Esophagus muscularis mucosa (tissue), 4 donors: ENCODE measurements around the gene GRIK1. TPM values are rescaled to one million over a fixed set of nuclear protein-coding genes. Genes with fewer than 3 reads are reported as not detected.

Experiments used
- DNase-seq: peaks from one replicate; pipeline ENCODE4 v3.0.0-alpha.2; 2017; ENCODE audit errors: extremely low spot score
- H3K27ac ChIP-seq, 4 donors: fragments of 200-600 bp; sonication (generic); replicated peaks in 1 of 4; 1 replicate in 3 of 4; 2 replicates in 1 of 4; pipeline ENCODE4 v1.5.1; 2016 to 2019; ENCODE audit warnings: mild to moderate bottlenecking in 1 of 4
- H3K27me3 ChIP-seq, 4 donors: fragments of 200-600 bp; sonication (generic); one replicate each; pipeline versions ENCODE4 v1.5.1 to v1.6.0; 2016 to 2019
- H3K36me3 ChIP-seq, 4 donors: fragments of 200-600 bp; sonication (generic); one replicate each; pipeline ENCODE4 v1.5.1; 2016 to 2019
- H3K4me1 ChIP-seq, 4 donors: fragments of 200-600 bp; sonication (generic); one replicate each; pipeline ENCODE4 v1.5.1; 2016 to 2019
- H3K4me3 ChIP-seq, 4 donors: fragments of 200-600 bp; sonication (generic); 1 replicate in 2 of 4; 2 replicates in 2 of 4; pipeline ENCODE4 v1.5.1; 2016 to 2019; ENCODE audit warnings: mild to moderate bottlenecking in 4 of 4, moderate library complexity in 1 of 4
- H3K9me3 ChIP-seq, 4 donors: fragments of 200-600 bp; sonication (generic); 1 replicate in 3 of 4; 2 replicates in 1 of 4; pipeline ENCODE4 v1.5.1; 2016 to 2019
- EP300 ChIP-seq: sonication (generic); formaldehyde crosslinking; IDR thresholded peaks from one replicate; pipeline ENCODE4 v1.6.1; 2017; ENCODE audit warnings: antibody characterized with exemption
- POLR2A ChIP-seq: fragments of 450-650 bp; IDR thresholded peaks from one replicate; pipeline ENCODE4 v1.6.1; 2017; ENCODE audit warnings: antibody characterized with exemption, moderate library complexity, mild to moderate bottlenecking, low read depth
- POLR2AphosphoS5 ChIP-seq, 2 donors: sonication (generic); formaldehyde crosslinking; IDR thresholded peaks; one replicate each; pipeline ENCODE4 v1.6.1; 2017; ENCODE audit warnings: antibody characterized with exemption in 2 of 2
- WGBS: methylation state at CpG from one replicate; pipeline ENCODE4 v1.1.5; 2018; 5-methylcytosine and 5-hydroxymethylcytosine counted together
- intact Hi-C: fragments of 100-400 bp; cut with DNase I; formaldehyde crosslinking; loops from one replicate; pipeline ENCODE4 v1.15.1; 2023
- total RNA-seq, 4 donors: library from RNA; depleted of rRNA; stranded (reverse); fragments of >200 nt; gene quantifications; one replicate each; pipeline versions ENCODE4 v1.1.0 to v1.2.1, GENCODE V29; 2016
- TF ChIP-seq, protein P1 (sequence below), 3 experiments: fragments of 200-600 bp in 2 of 3; fragments of 450-650 bp in 1 of 3; sonication (generic) in 2 of 3; IDR thresholded peaks; one replicate each; pipeline ENCODE4 v1.5.1; 2017 to 2019; ENCODE audit warnings: antibody characterized with exemption in 3 of 3, mild to moderate bottlenecking in 2 of 3, moderate library complexity in 1 of 3

Gene GRIK1
- total RNA-seq, 4 donors from 2014 or later = 0.19 to 0.40 (median 0.33) TPM; not detected in 1

- no peak overlapping the region for H3K27ac ChIP-seq
- whole genome bisulfite sequencing = 82% methylated on average over 1 of the region's 1 CpG
- no peak for TF ChIP-seq POLR2AphosphoS5 (IDR thresholded peaks at IDR 0.05)
- TF ChIP-seq, protein P1, sequence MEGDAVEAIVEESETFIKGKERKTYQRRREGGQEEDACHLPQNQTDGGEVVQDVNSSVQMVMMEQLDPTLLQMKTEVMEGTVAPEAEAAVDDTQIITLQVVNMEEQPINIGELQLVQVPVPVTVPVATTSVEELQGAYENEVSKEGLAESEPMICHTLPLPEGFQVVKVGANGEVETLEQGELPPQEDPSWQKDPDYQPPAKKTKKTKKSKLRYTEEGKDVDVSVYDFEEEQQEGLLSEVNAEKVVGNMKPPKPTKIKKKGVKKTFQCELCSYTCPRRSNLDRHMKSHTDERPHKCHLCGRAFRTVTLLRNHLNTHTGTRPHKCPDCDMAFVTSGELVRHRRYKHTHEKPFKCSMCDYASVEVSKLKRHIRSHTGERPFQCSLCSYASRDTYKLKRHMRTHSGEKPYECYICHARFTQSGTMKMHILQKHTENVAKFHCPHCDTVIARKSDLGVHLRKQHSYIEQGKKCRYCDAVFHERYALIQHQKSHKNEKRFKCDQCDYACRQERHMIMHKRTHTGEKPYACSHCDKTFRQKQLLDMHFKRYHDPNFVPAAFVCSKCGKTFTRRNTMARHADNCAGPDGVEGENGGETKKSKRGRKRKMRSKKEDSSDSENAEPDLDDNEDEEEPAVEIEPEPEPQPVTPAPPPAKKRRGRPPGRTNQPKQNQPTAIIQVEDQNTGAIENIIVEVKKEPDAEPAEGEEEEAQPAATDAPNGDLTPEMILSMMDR (IDR thresholded peaks at IDR 0.05) = no peak
- no peak for TF ChIP-seq POLR2A
- TF ChIP-seq EP300 = no peak
- no peak overlapping the region for H3K4me3 ChIP-seq
- no peaks in the 10 kb centered on the region for H3K27me3 ChIP-seq
- H3K4me1 ChIP-seq = no peaks in the 10 kb centered on the region
- DNase-seq = no peak
- H3K36me3 ChIP-seq = no peaks in the 10 kb centered on the region
- peaks cover 0 to 13% (median 2%) of the 10 kb centered on the region in 4 donors for H3K9me3 ChIP-seq
- intact Hi-C loops = no loop called here
These were observed 113.4 kb downstream of the GRIK1 start for GRCh38 chr21:29826386-29826785.

- no peak overlapping the region for H3K4me3 ChIP-seq
- no peaks in the 10 kb centered on the region for H3K27me3 ChIP-seq
- no peaks in the 10 kb centered on the region for H3K4me1 ChIP-seq
- no peak overlapping the region for H3K27ac ChIP-seq
- no peak for DNase-seq
- peaks cover 0 to 13% (median 2%) of the 10 kb centered on the region in 4 donors for H3K9me3 ChIP-seq
- no peaks in the 10 kb centered on the region for H3K36me3 ChIP-seq
- intact Hi-C loops = no loop called here
- 79% methylated on average over 2 of the region's 2 CpGs for WGBS
- TF ChIP-seq POLR2A (no peak), POLR2AphosphoS5 (IDR thresholded peaks at IDR 0.05) (no peak), EP300 (no peak)
- TF ChIP-seq, protein P1 (IDR thresholded peaks at IDR 0.05) = no peak
These were observed 113.9 kb downstream of the GRIK1 start for GRCh38 chr21:29825936-29826335.

- intact Hi-C loops = no loop called here
- H3K9me3 ChIP-seq = peaks cover 0 to 13% (median 2%) of the 10 kb centered on the region in 4 donors
- TF ChIP-seq POLR2AphosphoS5 (IDR thresholded peaks at IDR 0.05) = no peak
- TF ChIP-seq, protein P1 (IDR thresholded peaks at IDR 0.05) = no peak
- no peak for TF ChIP-seq EP300
- TF ChIP-seq POLR2A = no peak
- no peaks in the 10 kb centered on the region for H3K36me3 ChIP-seq
- no peaks in the 10 kb centered on the region for H3K27me3 ChIP-seq
- no peak overlapping the region for H3K27ac ChIP-seq
- H3K4me3 ChIP-seq = no peak overlapping the region
- H3K4me1 ChIP-seq = no peaks in the 10 kb centered on the region
- DNase-seq = no peak
These were observed 114.5 kb downstream of the GRIK1 start for GRCh38 chr21:29825345-29825744.

GRCh38 chr21:29822064-29822463 is 117.7 kb downstream of the GRIK1 start:
- Histone ChIP-seq H3K27me3 (no peaks in the 10 kb centered on the region), H3K9me3 (no peaks in the 10 kb centered on the region), H3K27ac (no peak overlapping the region), H3K4me3 (no peak overlapping the region), H3K36me3 (no peaks in the 10 kb centered on the region), H3K4me1 (no peaks in the 10 kb centered on the region)
- intact Hi-C loops = no loop called here
- no peak for DNase-seq
- TF ChIP-seq POLR2AphosphoS5 (IDR thresholded peaks at IDR 0.05) (no peak), EP300 (no peak)

GRCh38 chr21:29821230-29821629 is 118.6 kb downstream of the GRIK1 start:
- 92% methylated on average over 1 of the region's 1 CpG for WGBS
- no peak for DNase-seq
- intact Hi-C loops = no loop called here

More at GRCh38 chr21:29821230-29821629, 118.6 kb downstream of the GRIK1 start:
- Histone ChIP-seq H3K9me3 (no peaks in the 10 kb centered on the region), H3K27ac (no peak overlapping the region), H3K4me3 (no peak overlapping the region), H3K36me3 (no peaks in the 10 kb centered on the region), H3K27me3 (no peaks in the 10 kb centered on the region), H3K4me1 (no peaks in the 10 kb centered on the region)
- TF ChIP-seq POLR2AphosphoS5 (IDR thresholded peaks at IDR 0.05) (no peak), EP300 (no peak), POLR2A (no peak)
- TF ChIP-seq, protein P1 (IDR thresholded peaks at IDR 0.05) = no peak
